GM19463 (cell line): Measurements from ENCODE around the gene PPP1R12B.
A peak's percentile ranks its signal among the peaks of the same experiment; 100 is the strongest.
"Not testable (repeated sequence)": the region's sequence is repeated elsewhere in the genome, so short reads cannot be mapped to it uniquely, and the experiment has no call there.

Experiments
- ATAC-seq: cut with Tn5 transposase; IDR thresholded peaks from one replicate; pipeline ENCODE4 v1.9.1; 2021; ENCODE audit warnings: mild to moderate bottlenecking, moderate library complexity; ENCODE audit not compliant: unreplicated experiment

PPP1R12B gene

DNA sequence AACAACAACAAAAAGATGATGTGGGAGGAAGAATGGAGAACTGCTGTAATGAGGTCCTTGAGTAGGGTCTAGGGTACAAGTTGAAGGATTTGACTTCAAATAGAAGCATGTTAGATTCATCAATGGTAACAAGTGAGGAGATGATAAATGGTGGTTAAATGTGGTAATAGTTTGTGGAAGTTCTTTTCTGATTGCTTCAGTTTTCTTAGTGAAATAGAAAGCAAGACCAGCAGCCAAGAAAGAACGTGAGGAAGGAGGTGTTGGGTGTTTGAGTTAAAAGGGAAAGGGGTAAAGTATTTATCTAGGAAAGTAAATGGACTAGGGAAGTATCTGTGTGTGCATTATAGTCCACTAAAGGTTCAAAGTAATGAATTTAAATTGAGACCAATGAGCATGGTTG, 177.6 kb downstream of the PPP1R12B start:
- ATAC-seq: not testable (repeated sequence)

DNA sequence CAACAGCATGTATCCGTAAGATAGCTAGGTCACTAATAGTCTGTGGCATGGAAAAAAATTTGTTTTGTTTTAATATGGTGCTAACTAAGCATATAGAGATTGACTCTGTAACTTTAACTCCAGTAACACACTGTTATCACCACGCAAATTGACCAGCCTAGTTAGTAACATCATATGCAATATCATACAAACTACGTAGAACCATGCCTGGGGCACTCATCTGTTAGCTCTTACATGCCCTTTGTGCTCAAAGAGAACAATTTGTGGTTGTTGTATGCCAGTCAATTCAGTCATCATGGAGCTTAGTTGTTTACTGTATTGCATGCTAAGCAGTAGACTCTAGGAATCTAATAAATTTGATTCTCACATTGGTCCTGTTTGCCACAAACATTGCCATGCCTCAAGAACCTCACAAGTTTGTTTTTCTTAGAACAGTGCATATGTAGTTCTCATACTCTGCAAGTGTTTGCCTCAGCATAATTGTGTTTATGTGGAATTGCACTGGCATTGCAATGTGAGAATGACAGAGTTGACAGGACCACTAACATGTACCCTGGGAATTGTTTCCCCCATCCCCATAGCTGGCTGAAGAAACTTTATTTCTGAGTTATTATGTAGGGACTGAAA, 179.7 kb downstream of the PPP1R12B start:
- ATAC-seq: not testable (repeated sequence)

- ATAC-seq: not testable (repeated sequence)
Observed at GRCh38 chr1:202530686-202531085, 182.2 kb downstream of the PPP1R12B start.

DNA sequence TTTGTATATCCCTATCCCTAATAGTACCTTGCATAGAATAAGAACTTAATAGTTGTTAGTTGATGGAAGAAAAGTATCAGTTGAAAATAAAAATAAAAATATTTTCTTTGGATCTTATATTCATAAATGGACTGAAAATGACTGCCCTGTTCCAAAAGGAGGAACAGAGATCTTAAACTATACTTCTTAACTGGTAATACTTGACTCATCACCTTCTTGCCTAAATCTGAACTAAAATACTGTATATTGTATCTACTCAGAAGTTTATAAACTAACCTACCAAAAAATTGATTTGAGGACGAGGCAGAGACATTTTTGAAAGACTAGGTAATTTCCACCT, 182.9 kb downstream of the PPP1R12B start:
- ATAC-seq: no peak

DNA sequence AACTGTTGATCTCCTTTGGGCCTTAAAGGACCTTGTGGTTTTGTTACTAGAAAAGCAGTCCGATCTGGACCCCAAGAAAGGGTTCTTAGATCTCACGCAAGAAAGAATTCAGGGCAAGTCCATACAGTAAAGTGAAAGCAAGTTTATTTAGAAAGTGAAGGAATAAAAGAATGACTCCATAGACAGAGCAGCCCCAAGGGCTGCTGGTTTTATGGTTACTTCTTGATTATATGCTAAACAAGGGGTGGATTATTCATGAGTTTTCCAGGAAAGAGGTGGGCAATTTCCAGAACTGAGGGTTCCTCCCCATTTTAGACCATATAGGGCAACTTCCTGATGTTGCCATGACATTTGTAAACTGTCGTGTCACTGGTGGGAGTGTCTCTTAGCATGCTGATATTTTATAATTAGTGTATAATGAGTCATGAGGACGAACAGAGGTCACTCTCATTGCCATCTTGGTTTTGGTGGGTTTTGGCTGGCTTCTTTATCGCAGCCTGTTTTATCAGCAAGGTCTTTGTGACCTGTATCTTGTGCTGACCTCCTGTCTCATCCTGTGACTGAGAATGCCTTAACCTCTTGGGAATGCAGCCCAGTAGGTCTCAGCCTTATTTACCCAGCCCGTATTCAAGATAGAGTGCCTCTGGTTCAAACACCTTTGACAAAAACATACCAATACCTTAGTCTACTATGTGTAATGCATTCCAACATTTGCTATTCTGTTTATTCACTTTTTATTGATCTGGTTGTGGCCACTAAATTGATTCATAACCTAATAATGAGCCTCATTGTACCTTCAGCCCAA, 183.5 kb downstream of the PPP1R12B start:
- ATAC-seq: not testable (repeated sequence)

- ATAC-seq: not testable (repeated sequence)
Observed at GRCh38 chr1:202539166-202539574, 190.7 kb downstream of the PPP1R12B start.

GRCh38 chr1:202539583-202539982, 191.1 kb downstream of the PPP1R12B start:
- not testable (repeated sequence) for ATAC-seq

DNA sequence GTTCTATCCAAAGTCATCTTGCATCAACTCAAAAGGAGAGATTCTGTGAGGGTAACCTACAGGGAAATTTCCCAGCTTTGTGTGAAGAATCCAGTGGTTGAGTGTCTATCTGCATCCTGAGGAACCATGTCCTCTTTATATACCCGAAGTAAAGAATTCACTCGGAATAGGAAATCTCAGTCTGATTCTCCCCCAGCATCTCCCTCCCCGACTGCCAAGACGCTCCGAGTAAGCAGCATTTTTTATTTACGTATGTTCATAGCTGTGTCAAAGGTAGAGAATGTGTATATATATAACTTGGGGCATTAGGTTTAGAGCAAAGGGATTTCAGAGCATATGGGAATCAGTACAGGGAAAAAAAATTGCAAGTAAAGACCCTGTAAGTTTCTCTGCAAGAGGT, 191.5 kb downstream of the PPP1R12B start:
- no peak for ATAC-seq

- ATAC-seq: no peak
Observed at GRCh38 chr1:202540448-202540847, 191.9 kb downstream of the PPP1R12B start.

DNA sequence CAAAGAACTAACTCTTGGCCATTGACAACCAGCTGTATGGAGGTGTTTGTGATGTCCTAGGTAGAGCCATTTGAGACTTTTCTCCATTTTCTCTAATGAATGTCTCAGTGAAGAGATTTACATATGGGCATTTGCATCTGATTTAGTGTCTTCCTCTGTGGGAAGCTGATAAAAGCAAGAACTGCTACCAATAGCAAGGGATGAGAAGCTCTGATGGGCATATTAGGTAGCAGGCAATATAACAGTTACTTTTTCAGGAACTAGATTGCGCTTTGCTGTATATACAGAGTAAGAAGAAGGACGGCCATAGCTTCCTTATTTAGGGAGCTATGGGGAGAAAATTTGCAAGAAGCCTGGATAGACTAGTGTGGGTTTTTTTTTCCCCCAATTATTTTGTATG, 192.4 kb downstream of the PPP1R12B start:
- ATAC-seq: not testable (repeated sequence)

GRCh38 chr1:202542415-202542814, 193.9 kb downstream of the PPP1R12B start:
- ATAC-seq: not testable (repeated sequence)

DNA sequence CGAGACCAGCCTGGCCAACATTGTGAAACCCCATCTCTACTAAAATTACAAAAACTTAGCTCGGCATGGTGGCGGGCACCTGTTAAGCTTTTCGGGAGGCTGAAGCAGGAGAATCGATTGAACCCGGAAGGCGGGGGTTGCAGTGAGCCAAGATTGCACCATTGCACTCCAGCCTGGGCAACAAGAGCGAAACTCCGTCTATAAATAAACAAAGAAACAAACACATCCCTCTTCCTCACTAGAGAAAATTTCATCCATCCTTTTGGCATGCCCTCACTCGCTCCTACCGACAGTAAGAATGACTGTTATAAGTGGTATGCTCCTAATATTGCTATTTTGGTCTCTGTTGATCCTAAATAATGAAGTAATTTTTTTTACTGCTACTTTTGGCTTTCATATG, 195.0 kb downstream of the PPP1R12B start:
- not testable (repeated sequence) for ATAC-seq

GRCh38 chr1:202544766-202545449, 196.4 kb downstream of the PPP1R12B start:
- ATAC-seq: not testable (repeated sequence)

- ATAC-seq: not testable (repeated sequence)
Observed at GRCh38 chr1:202545647-202546303, 197.3 kb downstream of the PPP1R12B start.

GRCh38 chr1:202546377-202546776, 197.9 kb downstream of the PPP1R12B start:
- ATAC-seq: peak; percentile 28

GRCh38 chr1:202546796-202547195, 198.3 kb downstream of the PPP1R12B start:
- peak; percentile 86 for ATAC-seq

- no peak for ATAC-seq
Observed at GRCh38 chr1:202547215-202547614, 198.7 kb downstream of the PPP1R12B start.

DNA sequence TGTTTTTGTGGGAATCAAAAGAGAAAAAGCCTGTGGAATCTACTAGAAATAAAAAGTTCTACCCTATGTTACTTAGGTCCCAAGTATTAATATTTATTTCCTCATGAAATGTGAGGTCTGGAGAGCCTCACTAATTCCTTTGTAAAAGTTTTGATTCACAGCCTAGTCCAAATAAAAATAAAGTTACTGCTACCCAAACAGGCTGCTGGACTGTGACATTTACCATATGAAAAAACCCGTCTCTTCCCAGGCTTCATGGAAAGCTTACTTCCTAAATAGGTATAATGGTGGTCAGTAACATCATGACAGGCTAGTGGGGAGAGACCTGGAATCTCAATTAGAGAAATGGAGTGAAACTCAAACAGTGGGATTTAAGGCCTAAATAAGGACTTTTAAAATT, 201.6 kb downstream of the PPP1R12B start:
- ATAC-seq: not testable (repeated sequence)

GRCh38 chr1:202551683-202552082, 203.2 kb downstream of the PPP1R12B start:
- ATAC-seq: no peak

GRCh38 chr1:202552615-202553014, 204.1 kb downstream of the PPP1R12B start:
- not testable (repeated sequence) for ATAC-seq

GRCh38 chr1:202553078-202553477, 204.6 kb downstream of the PPP1R12B start:
- ATAC-seq: not testable (repeated sequence)
